ENCODE data around the gene GFRA3.
"Not testable (repeated sequence)": the region's sequence is repeated elsewhere in the genome, so short reads cannot be mapped to it uniquely, and the experiment has no call there.

The GFRA3 gene, protein sequence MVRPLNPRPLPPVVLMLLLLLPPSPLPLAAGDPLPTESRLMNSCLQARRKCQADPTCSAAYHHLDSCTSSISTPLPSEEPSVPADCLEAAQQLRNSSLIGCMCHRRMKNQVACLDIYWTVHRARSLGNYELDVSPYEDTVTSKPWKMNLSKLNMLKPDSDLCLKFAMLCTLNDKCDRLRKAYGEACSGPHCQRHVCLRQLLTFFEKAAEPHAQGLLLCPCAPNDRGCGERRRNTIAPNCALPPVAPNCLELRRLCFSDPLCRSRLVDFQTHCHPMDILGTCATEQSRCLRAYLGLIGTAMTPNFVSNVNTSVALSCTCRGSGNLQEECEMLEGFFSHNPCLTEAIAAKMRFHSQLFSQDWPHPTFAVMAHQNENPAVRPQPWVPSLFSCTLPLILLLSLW

DNA sequence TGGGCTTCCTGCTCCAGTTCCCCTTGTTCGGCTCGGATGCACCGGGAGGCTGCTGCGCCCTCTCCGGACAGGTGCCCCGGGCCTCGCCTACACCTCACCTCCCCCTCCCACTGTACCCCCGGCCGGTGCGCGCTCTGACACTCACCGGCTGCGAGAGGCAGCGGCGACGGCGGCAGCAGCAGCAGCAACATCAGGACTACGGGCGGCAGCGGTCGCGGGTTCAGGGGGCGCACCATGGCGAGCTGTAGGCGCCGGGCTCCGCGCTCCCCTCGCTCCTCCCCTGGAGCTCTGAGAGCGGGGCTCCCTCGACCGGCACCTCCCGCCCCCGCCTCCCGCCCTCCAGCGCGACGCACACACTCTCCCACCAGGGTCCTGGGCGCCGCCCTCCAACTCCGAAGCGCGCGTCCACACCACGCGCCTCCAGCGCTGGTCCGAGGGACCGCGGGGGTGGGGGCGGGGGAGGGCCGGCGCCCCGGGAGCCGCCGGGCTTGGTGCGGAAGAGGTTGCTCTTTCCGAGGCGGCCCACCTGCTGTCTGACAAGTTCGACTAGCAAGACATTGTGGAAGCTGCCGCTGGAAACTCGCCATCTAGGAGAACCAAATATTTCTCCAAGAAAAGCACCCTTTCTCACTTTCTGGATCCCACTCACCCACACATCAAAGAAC is at the start of gene GFRA3:
Gene GFRA3, minus strand, starts transcription at position 433 of the 665 bp plus-strand sequence. Its CDS starts 197 bp downstream, at position 236.
- DNase-seq (ENCODE audit: extremely low spot score, insufficient read length, low read depth) = no peak
- FAIRE-seq = no peak

DNA sequence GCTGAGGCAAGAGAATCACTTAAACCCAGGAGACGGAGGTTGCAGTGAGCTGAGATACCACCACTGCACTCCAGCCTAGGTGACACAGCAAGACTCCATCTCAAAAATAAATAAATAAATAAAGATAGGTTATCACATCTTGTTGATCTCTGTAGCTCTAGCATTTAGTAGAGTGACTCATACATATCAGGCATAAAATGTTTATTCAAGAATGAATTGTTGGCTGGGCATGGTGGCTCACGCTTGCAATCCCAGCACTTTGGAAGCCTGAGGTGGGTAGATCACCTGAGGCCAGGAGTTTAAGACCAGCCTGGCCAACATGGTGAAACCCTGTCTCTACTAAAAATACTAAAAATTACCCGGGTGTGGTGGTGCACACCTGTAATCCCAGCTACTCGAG is 43.8 kb upstream of the GFRA3 start:
- DNase-seq (ENCODE audit: extremely low spot score, insufficient read length, low read depth) = not testable (repeated sequence)

DNA sequence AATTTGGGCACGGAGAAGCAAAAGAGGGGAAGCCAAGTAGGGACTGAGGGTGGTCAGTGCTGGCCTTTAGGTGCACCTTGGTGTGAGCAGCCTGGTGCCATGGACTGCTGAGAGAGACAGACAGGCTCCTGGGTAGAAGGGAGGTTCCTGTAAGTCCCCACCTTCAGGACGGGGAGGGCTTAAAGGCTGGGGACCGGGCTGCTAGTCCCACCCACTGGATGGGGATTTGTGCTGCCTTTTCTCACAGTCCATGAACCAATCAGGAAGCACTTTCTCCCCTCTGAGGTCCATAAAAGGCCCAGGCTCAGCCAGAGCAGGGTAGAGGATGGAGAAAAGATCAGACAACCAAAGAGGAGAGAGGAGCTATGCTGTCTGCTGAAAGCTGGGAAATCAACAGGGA is 41.9 kb upstream of the GFRA3 start:
- DNase-seq (ENCODE audit: extremely low spot score, insufficient read length, low read depth) (no peak), FAIRE-seq (no peak)

More for the DNA sequence above, 43.8 kb upstream of the GFRA3 start:
- FAIRE-seq = not testable (repeated sequence)

DNA sequence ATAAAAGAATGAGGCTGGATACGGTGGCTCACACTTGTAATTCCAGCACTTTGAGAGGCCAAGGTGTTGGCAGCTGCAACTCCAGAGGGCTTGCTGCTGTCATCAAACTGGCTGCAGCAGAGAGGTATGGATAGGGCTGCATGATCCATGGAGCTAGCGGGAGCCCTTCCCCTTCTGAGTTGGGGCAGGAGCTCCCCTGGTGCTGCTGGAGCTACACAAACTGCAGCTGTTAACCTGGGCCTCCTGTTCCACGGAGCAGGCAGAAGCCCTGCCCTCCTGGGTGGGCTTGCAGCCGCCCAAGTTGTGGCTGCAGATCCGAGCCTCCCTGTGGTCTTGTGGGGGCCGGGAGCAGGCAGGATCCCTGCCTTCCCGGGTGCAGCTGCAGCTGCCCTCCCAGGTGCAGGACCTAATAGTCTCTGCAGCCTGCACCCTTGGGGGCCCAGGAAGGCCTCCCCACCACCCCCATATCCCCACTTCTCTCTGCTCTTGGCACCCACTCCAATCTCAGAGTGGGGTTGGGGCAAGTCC is 41.4 kb upstream of the GFRA3 start:
- FAIRE-seq = no peak

DNA sequence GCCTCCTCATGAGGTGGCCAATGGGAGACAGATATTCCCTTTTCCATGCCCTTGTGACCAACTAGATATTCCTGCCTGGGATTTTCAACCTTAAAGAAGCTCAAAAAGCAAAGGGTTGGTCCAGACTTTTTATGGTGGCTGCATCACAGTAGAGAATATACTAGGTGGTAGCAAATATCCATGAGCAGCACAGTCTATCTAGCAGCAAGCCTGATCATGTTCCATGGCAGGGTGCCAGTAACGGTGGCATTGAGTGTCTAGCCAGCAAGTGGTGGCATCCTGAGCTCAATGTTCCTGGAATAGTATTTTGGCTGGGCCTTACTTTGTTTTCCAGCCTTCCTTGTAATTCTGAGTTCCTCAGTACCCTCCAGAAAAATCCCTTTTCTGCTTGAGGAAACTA is 31.4 kb upstream of the GFRA3 start:
- FAIRE-seq (no peak), DNase-seq (ENCODE audit: extremely low spot score, insufficient read length, low read depth) (no peak)

More for the DNA sequence above, 41.4 kb upstream of the GFRA3 start:
- DNase-seq (ENCODE audit: extremely low spot score, insufficient read length, low read depth) = no peak

DNA sequence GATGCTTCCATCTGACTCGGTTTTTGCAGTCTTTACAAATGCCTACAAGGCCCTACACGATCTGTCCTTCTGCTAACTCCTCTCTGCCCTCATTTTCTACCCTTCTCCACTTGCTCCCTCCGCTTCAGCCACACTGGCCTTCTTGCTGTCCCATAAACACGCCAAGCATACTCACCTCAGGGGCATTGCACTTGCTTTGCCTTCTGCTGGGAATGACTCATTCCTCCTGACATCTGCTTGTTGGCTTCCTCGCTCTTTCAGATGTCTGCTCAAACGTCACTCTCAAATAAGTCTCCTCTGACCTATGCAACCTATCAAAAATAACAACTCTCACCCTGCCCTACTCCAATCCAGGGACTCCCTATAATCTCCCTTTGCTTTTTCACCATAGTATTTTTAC is 29.0 kb upstream of the GFRA3 start:
- no peak for FAIRE-seq
- DNase-seq (ENCODE audit: extremely low spot score, insufficient read length, low read depth) = no peak

DNA sequence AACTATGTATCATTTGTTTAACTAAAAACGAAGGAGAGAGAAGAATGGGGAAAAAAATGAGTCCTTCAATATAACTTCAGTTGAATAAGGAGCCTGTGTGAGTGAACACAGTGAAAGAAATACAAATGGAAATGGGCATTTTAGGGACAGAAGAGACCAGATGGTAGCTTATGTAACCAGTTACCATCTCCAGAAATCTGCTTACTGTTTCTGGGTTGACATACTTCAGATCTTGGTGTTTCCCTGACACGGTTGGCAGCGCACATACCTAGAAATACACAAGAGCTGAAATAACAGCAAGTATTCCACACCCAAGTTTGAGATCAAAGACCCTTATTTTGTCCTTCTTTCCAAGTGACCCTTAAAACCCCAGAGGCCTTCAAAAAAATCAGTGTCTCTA is 14.9 kb upstream of the GFRA3 start:
- FAIRE-seq (no peak), DNase-seq (ENCODE audit: extremely low spot score, insufficient read length, low read depth) (no peak)

DNA sequence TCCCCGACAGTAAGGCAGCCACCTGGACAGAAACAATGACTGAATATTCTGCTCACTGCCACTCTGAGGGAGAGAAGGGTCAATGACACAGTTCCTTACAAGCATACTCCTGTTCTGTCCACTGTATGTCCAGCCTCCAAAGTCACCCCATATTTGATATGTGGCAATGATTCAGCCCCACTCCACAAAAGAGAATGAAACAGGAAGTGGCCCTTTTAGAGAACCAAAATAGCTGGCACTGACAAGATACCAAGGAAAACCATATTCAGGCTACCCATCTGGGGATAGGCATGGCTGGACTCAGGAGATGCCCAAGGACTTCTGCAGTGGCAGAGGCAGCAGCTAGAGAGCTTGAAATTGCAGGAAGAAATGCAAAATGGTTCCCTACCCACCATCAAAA is 12.8 kb upstream of the GFRA3 start:
- FAIRE-seq (no peak), DNase-seq (ENCODE audit: extremely low spot score, insufficient read length, low read depth) (no peak)

DNA sequence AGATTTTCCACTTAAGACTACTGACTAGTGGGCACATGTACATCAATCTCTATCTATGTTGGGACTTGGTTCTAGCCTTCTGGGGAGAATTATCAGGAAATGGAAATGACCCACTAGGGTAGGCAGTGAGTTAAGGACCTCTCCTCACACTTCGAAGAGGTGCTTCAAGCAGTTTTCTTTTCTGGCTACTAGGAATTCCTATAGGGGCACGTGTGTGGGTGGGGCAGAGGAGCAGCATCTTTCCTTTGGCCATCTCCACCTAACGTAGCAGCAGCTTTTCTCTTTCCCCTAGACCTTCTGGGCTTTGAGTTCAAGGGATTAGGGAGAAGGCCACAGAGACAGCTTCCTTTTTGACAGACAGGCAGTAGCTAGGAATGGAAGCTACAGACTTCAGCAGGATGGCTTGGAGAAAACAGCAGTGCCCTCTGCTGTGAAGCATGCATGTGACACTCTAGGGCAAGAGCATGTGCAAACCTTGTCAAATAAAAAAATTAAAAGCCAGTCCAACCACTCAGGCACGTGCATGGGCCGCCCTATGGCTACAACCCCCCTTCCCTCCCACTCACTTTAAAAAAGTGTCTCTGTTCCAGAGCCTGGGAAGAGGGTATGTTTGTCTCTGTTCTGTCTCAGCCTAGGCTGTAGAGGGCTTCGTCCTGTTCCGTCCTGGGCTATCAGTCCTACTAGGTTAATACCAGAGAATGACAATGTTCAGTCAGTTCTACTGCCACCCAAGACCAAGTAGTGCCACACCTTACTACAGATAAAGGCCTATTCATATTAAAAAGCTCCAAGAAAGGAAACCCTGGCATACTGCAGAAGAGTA is 8.7 kb upstream of the GFRA3 start:
- FAIRE-seq (peak; percentile 35), DNase-seq (ENCODE audit: extremely low spot score, insufficient read length, low read depth) (no peak)

DNA sequence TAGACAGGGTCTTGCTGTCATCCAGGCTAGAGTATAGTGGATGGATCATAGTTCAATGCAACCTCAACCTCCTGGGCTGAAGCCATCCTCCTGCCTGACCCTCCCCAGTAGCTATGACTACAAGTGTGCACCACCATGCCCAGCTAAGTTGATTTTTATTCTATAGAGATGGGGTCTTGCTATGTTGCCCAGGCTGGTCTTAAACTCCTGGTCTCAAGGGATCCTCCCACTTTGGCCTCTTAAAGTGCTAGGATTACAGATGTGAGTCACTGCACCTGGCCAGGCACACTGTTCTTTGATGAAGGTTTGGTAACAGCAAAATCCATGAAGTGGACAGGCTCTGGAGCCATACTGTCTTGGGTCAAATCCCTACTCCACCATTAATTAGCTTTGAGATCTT is 6.5 kb upstream of the GFRA3 start:
- FAIRE-seq = no peak
- no peak for DNase-seq (ENCODE audit: extremely low spot score, insufficient read length, low read depth)

DNA sequence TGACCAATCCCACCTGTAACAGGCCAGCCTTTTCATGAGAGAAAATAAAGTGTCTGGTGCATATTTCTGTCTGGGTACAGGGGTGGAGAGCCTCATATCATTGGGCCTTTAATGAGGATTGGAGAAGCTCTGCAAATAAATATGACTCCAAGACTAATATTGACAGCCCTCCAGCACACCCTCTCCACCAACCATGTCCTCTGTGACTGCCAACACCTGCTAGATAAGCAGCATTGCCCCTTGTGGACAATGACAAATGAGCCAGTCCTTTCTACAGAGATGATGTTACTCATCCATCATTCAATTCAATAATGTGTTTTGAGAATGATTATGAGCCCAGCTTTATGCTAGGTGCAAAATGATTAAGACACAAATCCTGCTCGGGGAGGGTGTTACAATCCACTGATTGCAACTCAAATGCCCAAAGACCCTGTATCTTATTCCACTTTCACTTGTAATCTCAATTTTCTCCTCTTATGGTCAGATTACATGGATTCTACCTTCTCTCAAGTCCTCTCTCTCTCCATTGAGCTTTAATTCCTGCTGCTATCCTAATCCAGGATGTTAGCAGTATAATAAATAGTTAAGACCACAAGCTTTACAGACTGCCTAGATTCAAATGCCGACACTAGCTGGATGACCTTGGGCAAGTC is 2.1 kb upstream of the GFRA3 start:
- DNase-seq (ENCODE audit: extremely low spot score, insufficient read length, low read depth) = no peak
- no peak for FAIRE-seq

DNA sequence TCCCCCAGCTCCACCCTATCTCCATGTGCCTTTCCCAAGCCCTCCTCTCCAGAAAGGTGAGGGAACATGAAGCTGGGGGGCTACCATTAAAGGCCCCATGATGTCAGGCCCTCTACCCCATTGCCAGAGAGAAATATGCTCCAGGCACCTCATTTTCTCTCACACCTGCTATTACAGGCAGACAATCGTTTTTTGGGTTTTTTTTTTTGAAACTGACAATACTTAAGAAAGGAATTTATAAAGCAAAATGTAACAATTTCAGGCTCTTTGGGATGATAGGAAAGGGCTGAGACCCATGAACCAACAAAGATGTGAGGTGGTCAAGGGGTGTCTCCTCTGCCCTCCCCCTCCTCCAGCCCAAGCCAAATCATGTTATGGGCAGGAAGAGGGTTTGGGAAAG is 1.5 kb upstream of the GFRA3 start:
- FAIRE-seq = no peak
- no peak for DNase-seq (ENCODE audit: extremely low spot score, insufficient read length, low read depth)

DNA sequence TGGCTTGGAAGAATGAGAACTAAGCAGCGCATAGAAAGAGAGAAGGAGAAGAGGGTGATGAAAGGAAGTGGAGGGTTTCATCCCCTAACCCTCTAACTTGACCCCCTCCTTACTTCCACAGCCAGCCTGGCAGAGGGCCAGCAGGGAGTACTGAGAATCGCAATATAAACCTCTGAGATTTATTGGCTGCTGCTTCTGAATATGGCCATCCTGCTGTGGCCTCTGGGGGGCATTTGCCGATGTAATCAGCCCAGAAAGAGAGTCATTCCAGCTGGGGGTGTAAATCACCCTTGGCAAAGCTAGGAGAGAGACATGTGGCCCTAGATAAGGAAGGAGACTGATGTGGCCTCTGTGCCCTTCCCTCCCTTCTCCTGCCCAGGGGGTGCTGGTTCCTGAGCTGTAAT is 960 bp upstream of the GFRA3 start:
- no peak for FAIRE-seq
- DNase-seq (ENCODE audit: extremely low spot score, insufficient read length, low read depth) = no peak

DNA sequence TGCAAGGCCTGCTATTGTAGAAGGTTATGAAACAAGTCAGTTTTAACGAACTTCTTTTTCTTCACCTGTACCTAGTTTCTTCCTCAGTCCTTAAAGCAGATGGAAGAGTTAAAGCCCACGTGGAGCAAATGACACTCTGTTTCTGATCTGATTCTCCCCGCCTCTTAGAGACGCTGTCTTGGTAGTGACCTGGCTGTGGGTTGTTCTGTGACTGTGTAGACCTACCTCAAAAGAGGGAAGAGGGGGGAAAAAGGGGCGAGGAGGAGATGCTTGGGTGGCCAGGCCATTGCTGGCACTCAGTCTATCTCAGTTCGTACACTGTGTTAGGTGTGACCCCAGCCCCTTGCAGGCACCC is 610 bp downstream of the GFRA3 start:
- DNase-seq (ENCODE audit: extremely low spot score, insufficient read length, low read depth) (no peak), FAIRE-seq (no peak)

DNA sequence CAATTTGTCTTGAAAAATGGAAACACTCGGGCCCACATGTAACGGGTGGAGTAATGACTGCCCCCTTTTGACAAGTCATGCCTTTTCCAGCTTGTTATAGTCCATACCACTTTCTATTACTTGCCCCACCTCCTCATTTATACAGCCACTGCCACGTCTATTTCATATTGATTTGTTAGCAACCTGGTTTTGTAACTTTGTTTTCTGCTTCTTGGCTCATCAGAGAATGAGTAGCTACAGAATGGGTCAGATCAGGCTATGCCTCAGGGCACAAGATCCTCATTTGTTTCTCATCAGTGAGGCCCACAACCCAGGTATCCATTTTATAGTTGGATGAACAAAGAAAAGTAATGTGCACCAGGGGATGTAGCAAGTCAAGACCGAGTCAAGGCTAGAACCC is 1.7 kb downstream of the GFRA3 start:
- DNase-seq (ENCODE audit: extremely low spot score, insufficient read length, low read depth) = no peak
- FAIRE-seq = no peak

DNA sequence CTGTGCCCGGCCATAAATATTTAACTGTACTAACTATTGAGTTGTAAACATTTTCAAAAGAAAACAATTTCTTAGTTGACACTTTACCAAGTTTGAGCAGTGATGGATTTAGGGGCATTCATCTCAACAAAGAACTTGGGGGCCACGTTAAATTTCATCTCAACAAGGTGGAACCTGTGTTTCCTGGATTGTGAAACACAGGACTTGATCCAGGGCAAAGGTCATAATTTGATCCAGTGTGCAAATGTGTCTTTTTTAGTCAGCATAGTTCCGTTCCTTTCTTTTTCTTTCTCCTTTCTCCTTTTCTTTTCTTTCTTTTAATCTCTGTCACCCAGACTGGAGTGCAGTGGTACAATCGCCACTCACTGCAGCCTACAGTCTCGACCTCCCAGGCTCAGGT is 3.1 kb downstream of the GFRA3 start:
- FAIRE-seq (no peak), DNase-seq (ENCODE audit: extremely low spot score, insufficient read length, low read depth) (no peak)

DNA sequence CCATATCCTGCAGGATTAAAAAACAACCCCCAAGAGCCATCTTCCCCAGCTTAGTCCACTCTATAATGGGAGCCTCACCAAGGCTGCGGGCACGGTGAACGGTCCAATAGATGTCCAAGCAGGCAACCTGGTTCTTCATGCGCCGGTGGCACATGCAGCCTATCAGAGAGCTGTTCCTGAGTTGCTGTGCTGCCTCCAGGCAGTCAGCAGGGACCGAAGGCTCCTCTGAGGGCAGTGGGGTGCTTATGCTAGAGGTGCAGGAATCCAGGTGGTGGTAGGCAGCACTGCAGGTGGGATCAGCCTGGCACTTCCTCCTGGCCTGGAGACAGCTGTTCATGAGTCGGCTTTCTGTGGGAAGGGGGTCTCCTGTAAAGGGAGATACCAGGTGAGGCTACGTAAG is 10.2 kb downstream of the GFRA3 start:
- FAIRE-seq = no peak
- no peak for DNase-seq (ENCODE audit: extremely low spot score, insufficient read length, low read depth)

DNA sequence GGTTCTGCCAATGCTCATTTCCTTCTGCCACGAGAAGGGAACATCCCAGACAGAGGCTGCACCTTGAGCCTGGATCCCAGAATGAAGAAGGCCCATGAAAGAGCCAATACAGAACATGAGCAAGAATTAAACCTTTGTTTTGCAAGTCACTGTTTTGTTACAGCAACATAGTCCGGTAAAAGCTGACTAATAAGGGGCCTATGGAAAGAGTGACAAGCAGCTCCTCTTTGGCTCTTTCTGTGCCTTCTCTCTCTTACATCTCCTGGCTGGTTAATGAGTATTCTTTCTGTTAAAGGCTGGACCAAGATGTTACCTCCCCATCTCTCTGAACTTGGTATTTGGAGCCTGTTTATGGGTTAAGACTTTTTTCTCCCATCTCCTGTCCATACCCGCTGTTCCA is 10.8 kb downstream of the GFRA3 start:
- no peak for FAIRE-seq

DNA sequence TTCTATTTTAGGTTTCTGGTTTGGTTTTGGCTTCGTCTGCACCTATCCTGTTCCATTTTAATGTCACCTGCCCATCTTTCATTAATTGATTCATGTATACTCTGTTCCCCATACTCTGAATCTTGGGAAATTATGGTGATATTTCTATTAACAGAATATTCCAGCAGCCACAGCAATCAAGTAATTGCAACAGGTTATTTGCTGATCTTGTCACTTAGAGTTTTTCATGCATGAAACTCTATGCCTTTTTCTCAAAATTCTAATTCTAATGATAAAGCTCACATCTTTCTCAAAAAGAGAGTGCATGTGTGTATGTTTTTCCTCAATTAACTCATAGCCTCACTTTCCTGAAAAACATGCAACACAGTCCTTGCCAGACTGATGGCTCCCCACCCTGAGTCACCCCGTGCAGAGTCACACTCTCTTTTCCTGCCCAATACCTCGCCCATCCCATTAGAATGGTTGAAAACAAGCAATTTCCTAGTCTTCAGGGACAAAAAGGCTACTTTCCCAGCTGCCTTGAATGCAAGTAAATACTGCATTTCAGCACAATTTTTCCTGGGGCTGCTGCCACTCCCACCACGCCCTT is 15.6 kb downstream of the GFRA3 start:
- no peak for DNase-seq (ENCODE audit: extremely low spot score, insufficient read length, low read depth)
- no peak for FAIRE-seq

More for the DNA sequence above, 10.8 kb downstream of the GFRA3 start:
- DNase-seq (ENCODE audit: extremely low spot score, insufficient read length, low read depth) = no peak

DNA sequence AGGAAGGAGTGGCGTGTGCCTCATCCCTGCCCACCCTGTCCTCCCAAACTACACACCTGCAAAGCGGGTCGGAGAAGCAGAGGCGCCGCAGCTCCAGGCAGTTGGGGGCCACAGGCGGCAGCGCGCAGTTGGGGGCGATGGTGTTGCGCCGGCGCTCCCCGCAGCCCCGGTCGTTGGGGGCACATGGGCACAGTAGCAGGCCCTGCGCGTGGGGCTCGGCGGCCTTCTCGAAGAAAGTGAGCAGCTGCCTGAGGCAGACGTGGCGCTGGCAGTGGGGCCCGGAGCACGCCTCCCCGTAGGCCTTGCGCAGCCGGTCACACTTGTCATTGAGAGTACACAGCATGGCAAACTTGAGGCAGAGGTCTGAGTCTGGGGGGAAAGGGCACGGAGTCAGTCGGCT is 16.8 kb downstream of the GFRA3 start:
- DNase-seq (ENCODE audit: extremely low spot score, insufficient read length, low read depth) = no peak
- no peak for FAIRE-seq
